ENCODE measurements around the gene LRRC57. TPM values are rescaled to one million over a fixed set of nuclear protein-coding genes. Genes with fewer than 3 reads are reported as not detected.

LRRC57 gene
- total RNA-seq, 4 donors from 2014 or later: 15.9 to 29.0 (median 21.2) TPM

- no peak for TF ChIP-seq CTCF (IDR thresholded peaks at IDR 0.05; ENCODE audit: low read depth)
Measured at GRCh38 chr15:42508263-42508690, 40.3 kb downstream of the LRRC57 start.

- TF ChIP-seq CTCF (IDR thresholded peaks at IDR 0.05; ENCODE audit: low read depth): no peak
Measured at GRCh38 chr15:42507514-42507913, 41.1 kb downstream of the LRRC57 start.

- no peak for TF ChIP-seq CTCF (IDR thresholded peaks at IDR 0.05; ENCODE audit: low read depth)
Measured at GRCh38 chr15:42504631-42505030, 44.0 kb downstream of the LRRC57 start.

- no peak for TF ChIP-seq CTCF (IDR thresholded peaks at IDR 0.05; ENCODE audit: low read depth)
Measured at GRCh38 chr15:42503825-42504224, 44.8 kb downstream of the LRRC57 start.

- TF ChIP-seq CTCF (IDR thresholded peaks at IDR 0.05; ENCODE audit: low read depth): no peak
Measured at GRCh38 chr15:42502477-42502876, 46.1 kb downstream of the LRRC57 start.

- no peak for TF ChIP-seq CTCF (IDR thresholded peaks at IDR 0.05; ENCODE audit: low read depth)
Measured at GRCh38 chr15:42499858-42500609, 48.6 kb downstream of the LRRC57 start.

GRCh38 chr15:42498212-42499068 is 50.2 kb downstream of the LRRC57 start:
- TF ChIP-seq CTCF (IDR thresholded peaks at IDR 0.05; ENCODE audit: low read depth): no peak

All from subcutaneous adipose tissue (tissue), 4 donors.